ENCODE data around the gene EFNA4. TPM values are rescaled to one million over a fixed set of nuclear protein-coding genes. Genes with fewer than 3 reads are reported as not detected.

The EFNA4 gene
- total RNA-seq, 2 donors from 2014 or later: 4.7 to 5.6 TPM

DNA sequence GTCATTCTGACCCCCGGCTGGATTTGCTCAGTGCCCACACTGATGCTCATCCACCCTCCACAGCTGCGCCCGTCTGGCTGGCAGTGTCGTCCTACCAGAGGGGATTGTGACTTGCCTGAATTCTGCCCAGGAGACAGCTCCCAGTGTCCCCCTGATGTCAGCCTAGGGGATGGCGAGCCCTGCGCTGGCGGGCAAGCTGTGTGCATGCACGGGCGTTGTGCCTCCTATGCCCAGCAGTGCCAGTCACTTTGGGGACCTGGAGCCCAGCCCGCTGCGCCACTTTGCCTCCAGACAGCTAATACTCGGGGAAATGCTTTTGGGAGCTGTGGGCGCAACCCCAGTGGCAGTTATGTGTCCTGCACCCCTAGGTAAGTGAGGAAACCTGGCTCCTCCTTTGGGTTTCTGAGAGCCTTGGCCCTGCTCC, 5.7 kb upstream of the EFNA4 start:
- H3K4me3 ChIP-seq: no peak overlapping the region
- no peaks in the 10 kb centered on the region for H3K9me3 ChIP-seq
- WGBS, 2 donors: 92 to 93% methylated on average over 3 to 13 of the region's 13 CpGs
- no peaks in the 10 kb centered on the region for H3K27me3 ChIP-seq
- intact Hi-C loops (cut with DNase I): no loop called here
- no peak for ATAC-seq
- H3K4me1 ChIP-seq: peaks cover 17% of the 10 kb centered on the region
- H3K27ac ChIP-seq: no peak overlapping the region
- H3K36me3 ChIP-seq (replicated peaks in 1 of 2; ENCODE audit: insufficient read depth in 1 of 2, low read depth in 2 of 2): no peaks in the 10 kb centered on the region
- DNase-seq: no peak
- TF ChIP-seq, protein P1, sequence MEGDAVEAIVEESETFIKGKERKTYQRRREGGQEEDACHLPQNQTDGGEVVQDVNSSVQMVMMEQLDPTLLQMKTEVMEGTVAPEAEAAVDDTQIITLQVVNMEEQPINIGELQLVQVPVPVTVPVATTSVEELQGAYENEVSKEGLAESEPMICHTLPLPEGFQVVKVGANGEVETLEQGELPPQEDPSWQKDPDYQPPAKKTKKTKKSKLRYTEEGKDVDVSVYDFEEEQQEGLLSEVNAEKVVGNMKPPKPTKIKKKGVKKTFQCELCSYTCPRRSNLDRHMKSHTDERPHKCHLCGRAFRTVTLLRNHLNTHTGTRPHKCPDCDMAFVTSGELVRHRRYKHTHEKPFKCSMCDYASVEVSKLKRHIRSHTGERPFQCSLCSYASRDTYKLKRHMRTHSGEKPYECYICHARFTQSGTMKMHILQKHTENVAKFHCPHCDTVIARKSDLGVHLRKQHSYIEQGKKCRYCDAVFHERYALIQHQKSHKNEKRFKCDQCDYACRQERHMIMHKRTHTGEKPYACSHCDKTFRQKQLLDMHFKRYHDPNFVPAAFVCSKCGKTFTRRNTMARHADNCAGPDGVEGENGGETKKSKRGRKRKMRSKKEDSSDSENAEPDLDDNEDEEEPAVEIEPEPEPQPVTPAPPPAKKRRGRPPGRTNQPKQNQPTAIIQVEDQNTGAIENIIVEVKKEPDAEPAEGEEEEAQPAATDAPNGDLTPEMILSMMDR (IDR thresholded peaks at IDR 0.05): no peak
- TF ChIP-seq POLR2A (IDR thresholded peaks at IDR 0.05): no peak

DNA sequence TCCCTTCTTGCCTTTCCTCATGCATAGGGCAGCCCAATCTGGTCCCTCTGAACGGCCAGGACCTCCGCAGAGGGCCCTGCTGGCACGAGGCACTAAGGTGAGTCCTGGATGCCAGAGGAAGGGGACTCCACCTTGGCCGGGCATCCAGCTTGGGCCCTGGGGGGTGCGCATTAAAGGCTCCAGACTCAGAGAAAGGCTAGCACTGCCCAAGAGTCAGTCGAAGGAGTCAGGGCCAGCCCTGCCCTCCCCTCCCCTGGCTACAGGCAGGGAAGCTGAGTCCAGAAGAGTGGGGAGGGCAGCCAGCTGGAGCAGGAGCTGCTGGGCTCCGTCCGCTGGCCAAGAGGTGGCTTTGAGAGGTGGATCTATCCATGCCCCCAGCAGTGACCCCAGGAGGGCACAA, 2.8 kb upstream of the EFNA4 start:
- WGBS, 2 donors: 79 to 93% methylated on average over 2 to 7 of the region's 8 CpGs
- Histone ChIP-seq H3K9me3 (no peaks in the 10 kb centered on the region), H3K27ac (no peak overlapping the region), H3K27me3 (no peaks in the 10 kb centered on the region), H3K36me3 (replicated peaks in 1 of 2; ENCODE audit: insufficient read depth in 1 of 2, low read depth in 2 of 2) (no peaks in the 10 kb centered on the region), H3K4me1 (peaks cover 35% of the 10 kb centered on the region), H3K4me3 (no peak overlapping the region)
- no peak for TF ChIP-seq POLR2A (IDR thresholded peaks at IDR 0.05)
- TF ChIP-seq, protein P1 (IDR thresholded peaks at IDR 0.05): no peak
- ATAC-seq (no peak), DNase-seq (no peak)
- intact Hi-C loops (cut with DNase I): no loop called here

DNA sequence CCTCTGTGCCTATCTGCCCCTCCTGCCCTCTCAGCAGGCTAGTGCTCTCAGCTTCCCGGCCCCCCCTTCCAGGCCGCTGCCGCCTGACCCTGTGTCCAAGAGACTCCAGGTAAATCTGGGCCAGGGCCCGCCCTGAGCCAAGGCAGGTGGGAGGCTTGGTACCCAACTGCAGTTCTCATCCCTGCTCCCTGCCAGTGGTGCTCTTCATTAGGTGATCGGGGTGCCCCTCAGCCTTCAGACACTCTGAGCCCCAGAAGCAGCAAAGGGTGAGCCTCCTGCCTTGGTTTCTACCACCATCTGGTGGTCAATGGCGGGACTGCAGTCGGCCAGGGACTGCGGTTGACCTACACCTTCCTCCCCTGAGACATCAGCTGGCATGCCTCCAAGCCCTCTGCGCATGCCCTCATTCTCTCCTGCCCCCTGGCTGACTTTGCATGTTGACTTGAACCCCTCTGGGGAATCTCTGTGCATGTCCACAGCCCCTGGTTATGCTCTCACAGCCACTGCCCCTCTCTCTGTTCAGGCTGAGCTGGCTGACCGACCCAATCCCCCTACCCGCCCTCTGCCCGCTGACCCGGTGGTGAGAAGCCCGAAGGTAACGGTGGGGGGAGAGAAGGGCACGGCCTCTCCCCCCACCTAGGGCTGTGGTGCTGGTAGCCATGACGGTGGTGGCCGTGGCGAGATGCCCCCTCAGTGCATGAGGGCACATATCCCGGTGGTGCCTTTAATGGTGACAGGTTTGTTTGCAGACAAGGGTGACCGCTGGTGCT, 2.0 kb upstream of the EFNA4 start:
- no peak overlapping the region for H3K27ac ChIP-seq
- 25 to 27% methylated on average over 12 to 21 of the region's 21 CpGs for whole genome bisulfite sequencing, 2 donors

DNA sequence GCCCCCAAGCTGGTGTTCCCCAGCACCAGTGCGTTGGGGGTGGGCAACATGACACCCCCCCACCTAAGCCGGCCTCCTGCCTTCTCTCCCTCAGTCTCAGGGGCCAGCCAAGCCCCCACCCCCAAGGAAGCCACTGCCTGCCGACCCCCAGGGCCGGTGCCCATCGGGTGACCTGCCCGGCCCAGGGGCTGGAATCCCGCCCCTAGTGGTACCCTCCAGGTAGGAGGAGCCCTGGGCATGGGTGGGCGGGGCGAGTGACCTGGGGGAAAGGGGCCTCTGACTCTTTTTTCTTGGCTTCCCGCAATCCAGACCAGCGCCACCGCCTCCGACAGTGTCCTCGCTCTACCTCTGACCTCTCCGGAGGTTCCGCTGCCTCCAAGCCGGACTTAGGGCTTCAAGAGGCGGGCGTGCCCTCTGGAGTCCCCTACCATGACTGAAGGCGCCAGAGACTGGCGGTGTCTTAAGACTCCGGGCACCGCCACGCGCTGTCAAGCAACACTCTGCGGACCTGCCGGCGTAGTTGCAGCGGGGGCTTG, 1.3 kb upstream of the EFNA4 start:
- H3K36me3 ChIP-seq (replicated peaks in 1 of 2; ENCODE audit: insufficient read depth in 1 of 2, low read depth in 2 of 2): no peaks in the 10 kb centered on the region
- ATAC-seq (no peak), DNase-seq (no peak)
- H3K4me3 ChIP-seq: no peak overlapping the region
- peaks cover 35% of the 10 kb centered on the region for H3K4me1 ChIP-seq
- H3K27ac ChIP-seq: peak overlapping the region in 1 of 4 donors; percentile 59
- no peak for TF ChIP-seq POLR2A (IDR thresholded peaks at IDR 0.05)
- TF ChIP-seq, protein P1 (IDR thresholded peaks at IDR 0.05): peak in 1 of 7 experiments; percentile 1
- H3K27me3 ChIP-seq: no peaks in the 10 kb centered on the region
- WGBS, 2 donors: 0 to 18% methylated on average over 2 to 29 of the region's 29 CpGs
- intact Hi-C loops (cut with DNase I): no loop called here
- no peaks in the 10 kb centered on the region for H3K9me3 ChIP-seq

More for the DNA sequence above, 2.0 kb upstream of the EFNA4 start:
- H3K4me3 ChIP-seq: no peak overlapping the region
- H3K36me3 ChIP-seq (replicated peaks in 1 of 2; ENCODE audit: insufficient read depth in 1 of 2, low read depth in 2 of 2): no peaks in the 10 kb centered on the region
- H3K27me3 ChIP-seq: no peaks in the 10 kb centered on the region
- ATAC-seq: peak; percentile 54
- DNase-seq: peak; percentile 87 to 91 (median 90)
- TF ChIP-seq POLR2A (IDR thresholded peaks at IDR 0.05): no peak
- TF ChIP-seq, protein P1 (IDR thresholded peaks at IDR 0.05): peak; percentile 94 to 99 (median 96)
- no peaks in the 10 kb centered on the region for H3K9me3 ChIP-seq
- H3K4me1 ChIP-seq: peaks cover 35% of the 10 kb centered on the region
- intact Hi-C loops (cut with DNase I): no loop called here

Data from body of pancreas (tissue), 4 donors.